Activated CD4-positive, CD25-positive, alpha-beta regulatory T cell treated with anti-CD3 and anti-CD28 coated beads, Interleukin-2, amount 50 U/mL, for 72 hours (primary cell): ENCODE data around the gene ABCF1.

Experiments
- DNase-seq: peaks from one replicate; pipeline ENCODE4 v3.0.0; 2021

Gene ABCF1

DNA sequence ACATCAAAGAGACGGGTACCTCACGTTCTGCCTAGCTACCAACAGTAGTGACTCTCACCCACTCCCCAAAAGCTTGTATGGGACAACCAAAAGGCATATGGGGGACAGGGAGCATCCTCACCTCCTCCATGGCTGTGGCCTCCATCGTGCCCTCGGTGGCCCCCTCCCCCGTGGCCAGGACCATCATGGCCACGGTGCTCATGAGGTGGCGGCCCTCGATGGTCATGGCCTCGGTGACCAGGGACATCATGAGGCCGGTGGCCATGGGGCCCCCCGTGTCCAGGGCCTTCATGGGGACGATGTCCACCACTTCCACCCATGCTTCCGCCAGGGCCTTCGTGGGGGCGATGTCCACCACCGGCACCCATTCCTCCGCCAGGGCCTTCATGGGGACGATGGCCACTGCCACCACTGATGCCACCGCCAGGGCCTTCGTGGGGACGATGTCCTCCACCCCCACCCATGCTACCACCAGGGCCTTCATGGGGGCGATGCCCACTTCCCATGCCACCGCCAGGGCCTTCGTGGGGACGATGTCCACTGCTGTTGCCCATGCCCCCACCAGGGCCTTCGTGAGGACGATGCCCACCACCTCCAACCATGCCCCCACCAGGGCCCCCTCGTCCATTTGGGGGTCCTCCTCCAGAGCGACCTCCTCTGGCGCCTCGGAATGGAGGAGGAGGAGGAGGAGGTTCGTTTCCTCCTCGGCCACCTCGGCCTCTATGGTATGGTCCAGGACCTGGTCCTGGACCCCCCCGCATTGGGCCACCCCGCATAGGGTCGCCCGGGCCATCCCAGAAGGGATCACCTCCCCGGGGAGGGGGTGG is 30.8 kb downstream of the ABCF1 start:
- DNase-seq = no peak

DNA sequence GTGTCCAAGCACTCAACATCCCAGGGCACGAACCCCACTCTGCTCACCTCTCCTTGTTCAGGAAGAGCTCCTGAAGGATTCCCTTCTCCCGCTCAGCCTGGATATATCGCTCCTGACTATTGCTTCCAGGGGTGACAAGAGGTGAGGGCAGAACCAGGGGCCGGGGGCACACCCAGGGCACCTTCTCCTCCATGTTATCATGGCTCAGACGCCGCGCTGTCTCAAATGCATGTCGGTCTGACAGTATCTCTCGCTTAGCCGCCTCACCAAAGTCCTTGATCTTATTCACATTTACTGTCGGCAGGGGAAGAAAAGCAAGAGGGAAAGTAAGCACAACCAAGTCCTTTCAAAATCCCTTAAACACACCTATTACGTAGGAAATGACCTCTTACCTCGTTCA is 32.7 kb downstream of the ABCF1 start:
- DNase-seq = no peak

DNA sequence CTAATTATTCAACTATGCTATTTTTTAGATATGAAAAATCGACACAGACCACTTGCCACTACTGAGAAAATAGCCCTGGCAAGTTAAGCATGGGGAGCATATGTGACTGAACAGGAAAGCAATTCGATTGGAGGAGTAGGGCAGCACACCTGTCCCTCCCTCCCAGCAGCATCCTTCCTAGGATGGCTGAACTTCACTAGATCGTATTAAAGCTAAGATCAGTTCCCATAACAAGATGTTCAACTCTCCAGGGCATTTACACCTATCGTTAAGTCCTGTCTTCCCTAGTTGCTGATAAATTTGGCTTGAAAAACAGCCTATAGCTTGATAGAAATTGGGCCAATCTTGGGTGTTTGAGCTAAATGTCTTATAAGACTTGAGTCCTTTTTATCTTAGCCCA is 38.8 kb downstream of the ABCF1 start:
- no peak for DNase-seq

DNA sequence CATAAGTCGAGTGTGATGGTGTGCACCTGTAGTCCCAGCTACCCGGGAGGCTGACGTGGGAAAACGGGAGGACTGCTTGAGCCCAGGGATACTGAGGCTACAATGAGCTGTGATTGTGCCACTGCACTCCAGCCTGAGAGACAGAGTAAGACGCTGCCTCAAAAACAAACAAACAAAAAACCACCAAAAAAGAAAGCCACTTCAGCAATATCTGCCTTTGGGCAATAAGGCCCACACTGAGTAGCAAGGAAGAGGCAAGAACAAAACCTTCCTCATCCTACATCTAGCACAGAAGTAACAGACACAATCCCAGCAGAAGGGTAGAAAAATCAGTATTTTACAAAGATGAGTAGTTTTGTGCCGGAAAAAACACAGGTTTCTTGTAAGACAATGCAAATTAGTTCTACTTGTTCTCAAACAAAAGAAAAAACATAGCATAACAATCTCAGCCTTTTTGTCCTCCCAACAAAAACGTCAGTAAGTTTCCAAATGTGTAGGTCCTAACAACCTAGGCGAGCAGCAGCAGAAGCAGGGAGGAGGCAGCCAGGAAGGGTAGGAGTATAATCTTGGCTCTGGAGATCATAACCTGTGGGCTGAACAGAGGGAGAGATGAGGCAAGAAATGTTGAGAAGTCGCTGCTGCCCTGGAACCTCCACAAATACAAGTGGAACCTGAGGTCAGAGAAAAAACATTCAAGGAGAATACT is 40.1 kb downstream of the ABCF1 start:
- no peak for DNase-seq

DNA sequence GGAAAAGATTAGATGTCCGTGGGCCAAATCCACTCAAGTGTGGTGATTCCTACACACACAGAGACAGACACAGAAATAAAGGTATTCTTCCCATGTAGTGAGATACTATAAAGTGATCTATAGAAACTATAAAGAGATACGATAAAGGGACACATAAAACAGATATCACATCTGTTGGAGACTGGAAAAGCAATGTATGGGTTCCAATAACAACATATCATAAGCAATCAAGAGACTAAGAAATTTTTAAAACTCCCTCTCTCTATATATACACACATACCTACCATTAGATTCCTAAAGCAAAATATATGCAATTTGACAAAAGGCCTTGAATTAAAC is 40.6 kb downstream of the ABCF1 start:
- no peak for DNase-seq

DNA sequence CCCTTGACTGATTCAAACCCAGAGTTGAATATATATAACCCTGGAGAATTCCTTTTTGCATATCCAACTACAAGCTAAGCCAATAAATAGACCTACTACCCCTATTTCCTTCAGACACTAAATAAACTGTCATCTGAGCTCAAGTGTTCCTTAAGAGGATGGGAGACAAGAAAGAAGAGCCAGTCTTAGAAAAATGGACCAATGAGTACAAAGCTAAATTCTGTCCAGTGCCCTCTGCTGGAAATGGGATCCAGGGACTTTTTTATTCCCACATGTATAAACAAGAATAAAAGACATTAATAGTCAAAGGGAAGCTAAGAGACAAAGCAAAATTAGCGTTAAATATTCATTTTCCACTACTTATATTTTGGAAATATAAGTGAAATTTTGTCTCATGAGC is 41.0 kb downstream of the ABCF1 start:
- no peak for DNase-seq

DNA sequence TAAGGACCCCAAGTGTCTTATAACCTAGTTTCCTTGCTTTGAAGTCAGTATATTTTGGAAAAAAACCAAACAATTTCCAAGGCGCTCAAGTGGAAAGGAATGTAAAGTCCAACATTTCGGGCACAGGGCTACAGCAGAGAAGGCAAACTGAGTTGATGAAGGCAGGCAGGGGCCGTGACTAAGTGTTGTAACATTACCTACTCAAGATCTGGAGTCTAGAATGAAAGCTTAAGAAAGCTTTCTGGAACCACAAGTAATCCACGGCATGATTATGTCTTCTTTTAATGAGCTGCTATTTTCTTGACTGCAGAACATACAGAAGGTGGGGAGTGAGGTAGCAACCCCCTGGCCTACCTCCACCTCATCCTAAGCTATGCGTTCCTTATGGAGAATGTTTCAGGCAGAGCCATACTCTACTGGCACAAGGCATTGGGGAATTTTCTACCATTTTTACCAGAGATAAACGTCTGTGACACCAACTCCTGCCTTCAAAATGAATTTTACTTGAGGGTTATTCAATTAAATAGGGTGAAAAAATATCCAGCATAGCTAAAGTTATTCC is 41.5 kb downstream of the ABCF1 start:
- DNase-seq = no peak

DNA sequence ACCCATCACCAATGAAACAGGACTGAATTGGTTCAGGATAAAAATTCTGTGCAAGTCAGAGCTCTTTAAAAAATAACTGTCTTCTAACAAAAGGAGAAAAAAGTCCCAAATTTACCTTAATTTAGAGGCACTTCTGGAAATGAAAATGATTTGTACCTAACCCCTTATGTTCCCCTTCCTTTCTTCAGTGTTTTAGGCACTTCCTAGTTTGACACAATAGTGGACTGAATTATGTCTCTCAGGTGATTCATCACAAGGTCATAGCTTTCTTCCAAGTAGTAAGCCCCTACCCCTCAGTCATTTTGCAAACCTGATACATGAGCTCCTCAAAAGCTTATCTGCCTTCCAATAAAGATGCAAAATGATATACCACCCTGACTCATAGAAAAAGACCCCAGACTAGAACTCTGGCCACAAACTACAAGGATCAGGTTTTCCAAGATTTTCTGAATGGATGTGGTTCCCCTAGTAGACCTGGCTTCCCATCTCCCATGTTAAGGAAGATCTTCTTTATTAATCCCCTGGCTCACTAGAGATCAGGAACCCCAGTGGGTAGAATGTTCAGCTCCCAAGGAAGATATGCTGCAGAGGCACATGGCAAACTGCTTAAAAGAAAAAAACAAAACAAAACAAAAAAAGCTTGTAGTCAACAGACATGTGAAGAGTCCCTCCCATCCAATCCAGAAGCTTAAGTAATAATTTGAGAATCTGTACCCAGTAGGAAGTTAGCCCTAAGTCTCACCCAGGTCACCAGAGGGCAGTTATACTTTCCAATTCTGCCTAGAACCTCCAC is 42.2 kb downstream of the ABCF1 start:
- no peak for DNase-seq

DNA sequence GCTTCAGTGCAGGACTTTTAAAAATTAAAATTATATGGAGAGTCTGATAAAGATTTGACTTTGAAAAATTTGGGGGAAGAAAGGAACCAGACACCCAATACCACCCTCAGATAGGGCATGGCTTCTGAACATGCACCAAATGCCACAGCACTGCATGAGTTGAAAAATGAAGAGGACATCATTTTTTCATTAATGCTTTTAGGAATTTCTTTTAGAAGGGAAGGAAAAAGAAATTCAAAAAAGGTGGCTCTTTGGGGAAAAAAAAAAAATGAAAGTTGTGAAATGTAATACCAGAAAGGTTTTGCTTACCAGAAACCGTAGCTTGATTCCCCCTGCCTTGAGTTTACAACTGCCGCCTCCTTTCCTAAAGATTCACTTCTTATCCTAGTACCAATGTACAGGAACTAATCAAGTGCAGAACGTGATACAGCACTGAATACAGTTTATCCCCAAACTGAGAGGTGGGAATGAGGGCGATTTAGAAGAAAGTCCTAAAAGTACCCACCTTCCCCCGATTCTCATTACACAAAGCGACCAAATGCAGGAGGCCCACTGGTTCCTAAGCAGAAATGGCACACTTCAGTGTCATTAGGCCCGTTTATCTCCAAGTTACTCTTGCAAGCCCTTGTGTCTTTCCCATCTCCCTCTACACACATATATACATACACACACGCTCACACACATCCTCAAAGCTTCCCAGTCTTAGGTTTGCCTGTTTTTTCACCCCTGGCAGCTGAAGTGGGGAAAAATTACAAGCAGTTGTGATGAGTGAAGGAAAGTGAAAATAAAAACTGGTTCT is 43.0 kb downstream of the ABCF1 start:
- no peak for DNase-seq

DNA sequence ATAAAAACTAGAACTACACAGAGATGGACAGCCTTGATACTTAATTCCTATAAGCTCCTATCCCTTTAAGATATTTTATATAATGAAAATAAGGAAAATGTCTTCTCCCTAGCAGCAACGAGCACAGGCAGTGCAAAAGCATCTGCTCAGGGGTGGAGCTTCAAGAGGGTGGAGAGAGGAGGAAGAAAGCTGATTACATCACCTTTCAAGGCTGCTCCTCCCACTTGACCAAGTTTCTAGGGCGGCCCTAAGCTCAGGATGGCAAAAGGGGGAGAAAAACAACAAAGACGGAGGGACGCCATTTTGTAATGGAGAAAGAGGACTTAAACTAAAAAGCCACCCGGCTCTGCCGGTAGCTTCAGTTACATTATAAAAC is 43.6 kb downstream of the ABCF1 start:
- peak; percentile 73 for DNase-seq

DNA sequence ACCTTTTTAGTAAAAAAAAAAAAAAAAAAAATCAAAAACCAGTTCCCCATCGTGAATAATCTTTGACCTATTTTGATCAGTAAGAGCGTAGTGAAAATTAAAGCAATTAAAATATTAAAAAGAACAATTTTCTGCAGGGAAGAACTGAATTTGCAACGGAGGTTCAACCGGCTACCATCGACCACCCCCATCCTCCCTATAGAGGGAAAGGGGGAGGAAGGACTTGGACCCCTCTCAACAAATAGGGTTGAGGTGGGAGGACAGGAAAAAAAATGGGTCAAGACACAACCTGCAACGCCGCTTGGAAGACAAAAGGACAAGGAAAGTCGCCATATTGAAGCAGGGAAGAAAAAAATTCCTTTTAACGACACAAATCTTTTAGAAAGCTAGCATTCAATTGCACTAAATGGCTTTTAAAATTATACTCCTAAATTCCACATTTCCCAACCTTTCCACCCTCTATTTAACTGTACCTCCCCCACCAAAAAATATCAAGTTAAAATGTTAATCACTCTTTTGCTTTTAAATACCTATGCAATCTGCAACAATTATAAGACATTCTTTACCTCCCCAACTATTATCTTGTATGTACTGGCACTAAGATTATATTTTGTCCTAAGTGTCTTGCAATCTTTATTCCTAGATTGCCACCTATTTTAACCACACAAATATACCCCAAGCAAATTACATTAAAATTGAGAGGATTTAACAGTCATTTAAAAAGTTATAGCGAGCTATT is 44.1 kb downstream of the ABCF1 start:
- DNase-seq = no peak

DNA sequence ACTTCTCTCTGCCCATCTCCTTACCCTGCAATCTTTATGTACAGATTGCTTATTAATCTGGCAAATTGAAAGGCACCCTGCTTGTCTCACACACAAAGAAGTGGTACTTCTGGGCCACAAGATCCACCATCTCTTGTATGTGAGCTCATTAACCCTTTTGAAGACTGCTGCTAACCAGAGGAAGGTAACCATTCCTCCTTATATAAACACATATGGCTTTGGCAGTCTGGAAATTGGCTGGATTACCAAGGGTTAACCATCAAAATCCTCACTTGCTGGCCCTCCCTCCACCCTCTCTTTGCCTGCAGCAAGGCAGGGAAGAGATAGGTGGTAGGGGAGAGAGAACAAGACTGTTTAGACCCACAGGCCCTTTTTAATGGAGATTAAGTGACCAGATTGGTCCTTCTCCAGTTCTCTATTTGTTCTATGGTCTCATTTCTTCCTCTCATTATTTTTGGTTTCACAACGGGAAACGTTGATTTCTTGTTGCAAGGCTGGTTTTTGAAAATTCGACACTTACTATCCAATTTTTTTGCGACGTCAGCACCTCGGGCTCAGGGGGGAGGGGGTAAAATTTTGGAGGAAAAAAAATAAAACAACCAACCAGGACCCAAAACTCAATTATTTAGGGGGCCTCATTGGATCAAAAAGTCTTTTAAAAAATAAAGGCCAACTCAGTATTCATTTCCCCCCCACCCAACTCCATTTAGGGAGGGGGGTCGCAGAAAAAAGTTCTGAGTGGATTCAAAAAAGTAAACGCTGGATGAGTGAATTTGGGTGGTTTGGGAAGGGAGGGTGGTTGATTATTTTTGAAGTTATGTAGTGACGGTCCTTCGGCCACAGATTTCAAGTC is 44.9 kb downstream of the ABCF1 start:
- peak; percentile 42 for DNase-seq

DNA sequence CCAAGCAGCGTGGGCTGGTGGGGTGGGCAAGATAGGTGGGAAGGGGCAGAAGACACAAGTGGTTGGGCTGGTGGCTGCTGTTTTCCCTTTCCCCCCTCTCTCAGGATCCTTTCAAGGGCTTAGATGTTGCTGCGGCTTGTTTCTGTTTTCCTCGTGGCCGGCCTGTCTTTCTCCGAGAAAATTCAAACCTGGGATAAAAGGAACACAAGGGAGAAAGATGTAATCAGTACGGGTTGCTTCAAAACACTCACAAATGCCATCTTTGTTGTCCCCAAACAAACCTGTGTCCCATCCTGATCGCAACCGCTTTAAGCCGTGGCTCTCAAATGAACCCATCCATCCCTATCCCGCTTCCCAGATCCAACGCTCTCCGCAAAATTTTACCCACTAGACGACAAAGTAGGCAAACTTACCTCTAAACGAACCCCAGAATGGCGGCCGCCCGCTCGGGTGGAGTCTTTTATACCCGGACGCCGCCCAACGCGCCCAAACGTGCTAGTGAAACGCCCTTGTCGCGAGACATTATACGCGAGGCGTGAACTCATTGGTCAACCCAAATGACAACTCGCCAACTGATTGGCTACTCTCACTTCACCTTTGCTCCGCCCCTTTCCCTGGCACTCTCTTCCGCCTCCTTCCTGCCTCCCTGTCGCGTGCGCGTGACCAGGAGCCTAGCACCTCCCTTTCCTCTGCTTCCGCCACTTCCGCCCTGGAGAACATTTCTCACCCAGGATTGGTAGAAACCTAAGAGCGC is 45.7 kb downstream of the ABCF1 start, which contains the start of gene PPP1R10:
Gene PPP1R10, minus strand, starts transcription at position 433 of the 754 bp plus-strand sequence. CDS start 7,299 bp downstream, outside the sequence.
- peak; percentile 96 for DNase-seq

DNA sequence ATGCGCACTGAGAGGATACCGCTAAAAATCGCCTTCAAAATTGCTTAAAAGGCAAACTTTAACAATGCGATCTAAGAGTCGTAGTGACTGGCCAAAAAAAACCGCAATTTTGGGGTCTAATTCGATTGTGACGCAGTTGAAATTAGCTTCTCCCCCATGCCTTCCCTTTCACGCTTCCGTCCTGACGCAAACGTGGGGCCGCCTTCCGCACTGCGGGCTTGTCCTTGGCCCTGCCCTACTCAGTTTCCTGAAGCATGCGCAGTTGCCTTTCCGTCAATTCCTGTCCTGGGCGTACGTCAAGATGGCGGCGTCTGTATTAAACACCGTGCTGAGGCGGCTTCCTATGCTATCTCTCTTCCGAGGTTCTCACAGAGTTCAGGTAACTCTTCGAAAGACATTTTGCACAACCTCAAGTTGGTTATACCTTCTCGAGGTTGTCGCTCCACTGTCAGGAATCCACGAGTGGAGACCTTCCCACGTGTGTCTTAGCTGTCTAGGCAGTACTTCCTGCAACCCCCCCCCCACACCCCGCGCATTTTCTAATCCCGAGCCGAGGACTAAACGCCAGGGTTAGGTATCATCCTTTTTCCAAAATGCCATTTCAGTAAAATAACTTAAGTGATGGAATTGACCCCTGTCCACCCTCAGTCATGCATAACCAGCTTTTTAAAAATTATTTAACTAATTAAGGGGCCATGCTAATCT is 46.5 kb downstream of the ABCF1 start, which contains the start of gene MRPS18B:
Gene MRPS18B, plus strand, starts transcription at position 276 of the 705 bp plus-strand sequence. Its CDS starts 26 bp downstream, at position 302.
- DNase-seq = peak; percentile 96

DNA sequence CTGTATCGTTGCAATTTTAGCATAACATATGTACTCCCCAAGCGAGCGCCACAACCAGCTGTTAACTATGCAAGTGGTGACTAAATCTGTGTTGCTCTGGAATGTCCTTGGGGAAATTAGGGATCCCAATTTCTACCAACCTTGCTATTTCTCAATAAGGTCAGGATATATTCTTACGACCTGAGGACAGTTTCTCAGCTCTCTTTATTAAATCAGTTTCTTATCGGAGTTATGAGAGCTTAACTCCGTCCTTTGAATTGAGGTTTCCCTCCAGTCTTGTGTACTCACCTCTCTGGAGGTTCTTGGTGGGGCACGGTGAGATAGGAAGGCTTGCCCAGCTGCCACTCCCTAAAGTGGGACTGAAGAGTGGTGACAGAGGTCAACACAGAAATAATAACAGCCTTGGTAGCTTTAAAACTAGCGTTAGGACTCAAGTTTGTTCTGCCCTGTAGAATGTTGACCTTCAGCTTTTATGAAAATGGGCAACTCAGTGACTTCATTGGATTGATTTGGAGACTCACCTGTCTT is 47.1 kb downstream of the ABCF1 start:
- DNase-seq = no peak

DNA sequence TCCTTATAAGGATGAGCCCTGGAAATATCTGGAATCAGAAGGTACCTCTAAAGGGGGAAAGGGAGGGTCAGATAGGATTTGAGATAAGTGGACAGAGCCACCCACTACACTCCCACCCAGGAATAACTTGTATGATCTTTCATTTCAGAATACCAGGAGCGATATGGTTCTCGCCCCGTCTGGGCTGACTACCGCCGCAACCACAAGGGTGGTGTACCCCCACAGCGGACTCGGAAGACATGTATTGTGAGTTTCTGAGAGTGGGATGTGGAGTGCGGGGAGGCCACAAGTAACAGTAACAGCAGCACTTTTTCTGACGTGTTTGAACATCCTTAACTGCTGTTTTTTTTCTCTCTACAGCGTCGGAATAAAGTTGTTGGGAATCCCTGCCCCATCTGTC is 48.3 kb downstream of the ABCF1 start:
- no peak for DNase-seq

DNA sequence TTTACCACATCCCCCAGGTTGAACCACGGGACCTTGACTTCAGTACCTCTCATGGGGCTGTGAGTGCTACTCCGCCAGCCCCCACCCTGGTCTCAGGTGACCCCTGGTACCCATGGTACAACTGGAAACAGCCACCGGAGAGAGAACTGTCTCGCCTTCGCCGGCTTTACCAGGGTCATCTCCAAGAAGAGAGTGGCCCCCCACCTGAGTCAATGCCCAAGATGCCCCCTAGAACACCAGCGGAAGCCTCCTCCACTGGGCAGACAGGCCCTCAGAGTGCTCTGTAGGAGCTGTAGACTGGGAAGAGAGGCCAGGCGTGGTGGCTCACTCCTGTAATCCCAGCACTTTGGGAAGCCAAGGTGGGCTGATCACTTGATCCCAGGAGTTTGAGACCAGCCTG is 54.3 kb downstream of the ABCF1 start:
- DNase-seq = no peak

DNA sequence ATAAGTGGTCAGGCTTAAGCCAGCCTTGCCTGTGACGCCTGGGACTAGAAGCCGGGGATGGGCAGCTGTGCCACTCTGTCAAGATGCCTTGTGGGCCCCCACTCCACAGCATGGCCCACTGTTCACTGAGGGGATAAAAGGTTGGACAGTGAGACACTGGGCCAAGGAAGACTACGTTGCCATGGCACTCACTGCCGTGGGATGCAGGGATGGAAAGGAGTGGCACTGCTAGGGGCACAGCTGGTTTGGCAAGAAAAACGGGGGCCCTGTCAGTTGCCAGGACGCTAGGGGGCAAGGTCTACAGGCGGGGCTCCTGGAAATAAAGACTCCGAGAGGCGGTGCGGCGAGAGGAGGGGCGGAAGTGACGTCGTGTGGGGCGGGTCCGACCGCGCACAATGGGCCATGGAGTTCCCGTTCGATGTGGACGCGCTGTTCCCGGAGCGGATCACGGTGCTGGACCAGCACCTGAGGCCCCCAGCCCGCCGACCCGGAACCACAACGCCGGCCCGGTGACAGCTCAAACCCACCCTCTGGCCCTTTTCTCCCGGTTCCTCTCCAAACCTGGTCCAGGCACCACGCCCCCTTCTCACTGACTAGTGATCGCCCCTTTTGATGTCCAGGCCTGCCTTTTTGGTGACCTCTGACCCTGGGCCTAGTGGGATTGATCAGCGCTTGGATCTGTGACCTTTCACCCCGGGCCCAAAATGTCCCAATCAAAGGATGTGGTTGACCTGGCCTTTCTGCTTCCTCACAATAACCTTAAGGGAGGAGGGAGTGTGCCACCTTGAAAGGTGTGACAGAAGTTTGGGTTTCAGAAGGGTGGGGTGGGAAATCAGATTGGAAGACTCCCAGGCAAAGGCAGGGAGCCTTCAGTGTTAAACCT is 55.5 kb downstream of the ABCF1 start, which contains the start of gene ATAT1:
Gene ATAT1, plus strand, starts transcription at position 391 of the 883 bp plus-strand sequence.
- DNase-seq = peak; percentile 83
